Measurements from ENCODE around the gene HDAC11.

GRCh38 chr3:13492048-13492447, 11.9 kb downstream of the HDAC11 start:
- no peak for TF ChIP-seq CTCF (conservative IDR thresholded peaks at IDR 0.05; ENCODE audit: low read length)
- TF ChIP-seq EZH2phosphoT487 (IDR thresholded peaks at IDR 0.05; ENCODE audit: borderline replicate concordance, low read depth, low read length) = no peak

Data from OCI-LY7 (cell line).